ENCODE measurements around the gene SRGAP1.

Gene SRGAP1

GRCh38 chr12:63905544-63905943 lies 61.0 kb downstream of the SRGAP1 start:
- no peak for DNase-seq (ENCODE audit: low read depth in 2 of 2, low spot score in 1 of 2)

GRCh38 chr12:63906876-63907275 lies 62.4 kb downstream of the SRGAP1 start:
- no peak for DNase-seq (ENCODE audit: low read depth in 2 of 2, low spot score in 1 of 2)

DNA sequence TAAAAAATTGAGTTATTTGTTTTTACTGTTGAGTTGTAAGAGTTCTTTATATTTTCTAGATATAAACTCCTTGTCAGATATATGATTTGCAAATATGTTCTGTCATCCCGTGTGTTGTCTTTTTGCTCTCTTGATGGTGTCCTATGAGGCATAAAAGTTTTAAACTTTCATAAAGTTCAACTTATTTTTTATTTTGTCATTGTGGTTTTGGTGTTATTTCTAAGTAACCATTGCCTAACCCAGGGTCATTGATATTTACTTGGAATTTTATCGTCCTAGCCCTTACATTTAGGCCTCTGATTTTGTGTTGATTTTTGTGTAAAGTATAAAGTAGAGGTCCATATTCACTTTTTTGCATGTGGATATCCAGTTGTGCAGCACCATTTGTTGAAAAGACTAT lies 63.1 kb downstream of the SRGAP1 start:
- no peak for DNase-seq (ENCODE audit: low read depth in 2 of 2, low spot score in 1 of 2)

DNA sequence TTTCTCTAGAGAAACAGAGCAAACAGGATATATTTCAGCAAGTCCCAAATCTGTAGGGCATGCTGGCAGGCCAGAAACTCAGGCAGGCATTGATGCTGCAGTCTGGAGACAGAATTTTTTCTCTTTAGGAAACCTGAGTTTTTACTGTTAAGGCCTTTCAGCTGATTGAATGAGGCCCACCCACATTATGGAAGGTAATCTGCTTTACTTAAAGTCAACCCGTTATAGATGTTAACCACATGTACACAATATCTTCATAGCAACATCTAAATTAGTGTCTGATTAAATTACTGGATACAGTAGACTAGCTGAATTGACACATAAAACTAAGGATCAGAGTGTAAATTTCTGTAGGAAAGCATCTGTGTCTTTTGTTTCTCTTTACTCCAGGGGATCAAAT lies 65.2 kb downstream of the SRGAP1 start:
- no peak for DNase-seq (ENCODE audit: low read depth in 2 of 2, low spot score in 1 of 2)

DNA sequence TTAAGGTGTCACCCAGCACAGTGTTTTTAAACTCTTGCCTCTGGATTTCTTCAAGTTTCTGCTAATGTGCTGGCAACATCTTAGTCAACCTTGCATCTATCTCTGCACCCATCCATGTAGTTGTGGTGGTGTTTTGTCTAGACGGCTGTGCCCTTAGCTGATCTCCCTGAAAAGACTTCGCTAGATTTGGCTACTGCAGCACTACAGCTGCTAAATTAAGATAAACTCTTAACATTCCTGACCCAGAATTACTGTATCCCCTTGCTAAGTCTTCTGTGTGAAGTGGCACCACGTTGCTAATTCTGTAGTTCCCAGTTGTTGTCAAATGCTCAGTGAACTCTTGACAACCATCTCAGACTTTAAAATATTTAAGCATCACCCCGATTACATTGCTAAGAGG lies 66.8 kb downstream of the SRGAP1 start:
- DNase-seq (ENCODE audit: low read depth in 2 of 2, low spot score in 1 of 2): no peak

- no peak for DNase-seq (ENCODE audit: low read depth in 2 of 2, low spot score in 1 of 2)
Observed at GRCh38 chr12:63912651-63913050, 68.2 kb downstream of the SRGAP1 start.

GRCh38 chr12:63913929-63914328 lies 69.4 kb downstream of the SRGAP1 start:
- DNase-seq (ENCODE audit: low read depth in 2 of 2, low spot score in 1 of 2): no peak

- DNase-seq (ENCODE audit: low read depth in 2 of 2, low spot score in 1 of 2): no peak
Observed at GRCh38 chr12:63915105-63915800, 70.8 kb downstream of the SRGAP1 start.

GRCh38 chr12:63916561-63917476 lies 72.3 kb downstream of the SRGAP1 start:
- DNase-seq (ENCODE audit: low read depth in 2 of 2, low spot score in 1 of 2): no peak

- no peak for DNase-seq (ENCODE audit: low read depth in 2 of 2, low spot score in 1 of 2)
Observed at GRCh38 chr12:63917477-63917862, 73.0 kb downstream of the SRGAP1 start.

GRCh38 chr12:63917864-63918799 lies 73.6 kb downstream of the SRGAP1 start:
- DNase-seq (ENCODE audit: low read depth in 2 of 2, low spot score in 1 of 2): no peak

DNA sequence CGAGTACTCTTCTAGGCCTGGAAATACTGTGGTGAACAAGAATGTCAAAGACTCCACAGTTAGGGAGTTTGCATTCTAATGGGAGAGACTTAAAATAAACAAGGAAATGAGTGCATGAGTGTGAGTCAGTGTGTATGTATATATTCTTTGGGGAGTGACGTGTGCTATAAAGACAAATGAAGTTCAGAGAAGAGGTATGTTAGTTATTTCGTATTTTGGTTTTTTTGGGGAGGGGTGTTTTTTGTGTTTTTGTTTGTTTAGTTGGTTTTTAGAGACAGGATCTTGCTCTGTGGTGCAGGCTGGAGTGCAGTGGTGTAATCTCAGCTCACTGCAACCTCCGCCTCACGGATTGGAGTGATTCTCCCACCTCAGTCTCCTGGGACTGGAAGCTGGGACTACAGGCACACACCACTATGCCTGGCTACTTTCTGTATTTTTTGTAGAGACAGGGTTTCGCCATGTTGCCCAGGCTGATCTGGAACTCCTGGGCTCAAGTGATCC lies 74.3 kb downstream of the SRGAP1 start:
- DNase-seq (ENCODE audit: low read depth in 2 of 2, low spot score in 1 of 2): no peak

GRCh38 chr12:63919756-63920155 lies 75.3 kb downstream of the SRGAP1 start:
- no peak for DNase-seq (ENCODE audit: low read depth in 2 of 2, low spot score in 1 of 2)

DNA sequence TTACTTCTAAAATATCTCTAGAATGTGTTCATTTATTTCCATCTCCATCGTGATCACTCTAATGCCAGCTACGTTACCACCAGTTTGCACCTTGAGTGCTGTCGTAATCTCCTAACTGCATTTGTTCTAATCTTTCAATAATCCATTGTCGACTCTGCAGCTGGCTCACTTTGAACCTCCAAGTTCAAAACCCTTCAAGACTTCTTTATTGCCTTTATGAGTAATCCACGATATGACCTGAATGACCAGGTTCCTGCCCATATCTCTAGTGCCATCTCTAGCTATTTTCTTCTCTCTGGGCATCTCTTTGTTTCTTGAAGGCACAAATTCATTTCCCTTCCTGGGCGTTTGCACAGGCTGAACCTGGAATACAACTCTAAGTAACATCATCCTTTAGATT lies 76.7 kb downstream of the SRGAP1 start:
- DNase-seq (ENCODE audit: low read depth in 2 of 2, low spot score in 1 of 2): no peak

GRCh38 chr12:63922474-63922873 lies 78.0 kb downstream of the SRGAP1 start:
- DNase-seq (ENCODE audit: low read depth in 2 of 2, low spot score in 1 of 2): no peak

GRCh38 chr12:63924781-63925180 lies 80.3 kb downstream of the SRGAP1 start:
- DNase-seq (ENCODE audit: low read depth in 2 of 2, low spot score in 1 of 2): no peak

DNA sequence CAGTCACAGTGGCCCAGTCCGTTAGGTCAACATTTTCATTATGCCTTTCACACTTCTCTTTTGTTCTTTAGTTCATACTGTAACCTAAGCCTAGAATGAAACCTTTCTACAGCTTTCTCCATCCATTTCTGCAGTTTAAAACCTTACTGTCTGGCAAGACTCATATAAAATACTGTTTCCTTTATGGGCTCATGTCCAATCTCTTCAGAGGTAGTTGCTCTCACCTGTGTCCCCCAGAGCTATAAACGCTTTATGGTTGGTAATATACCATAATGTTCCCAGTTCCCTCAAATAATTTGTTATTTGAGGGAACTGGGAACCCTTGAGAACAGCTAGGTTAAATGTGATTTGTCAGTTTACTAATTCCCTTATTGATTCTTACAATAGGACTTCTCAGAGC lies 83.0 kb downstream of the SRGAP1 start:
- DNase-seq (ENCODE audit: low read depth in 2 of 2, low spot score in 1 of 2): no peak

- DNase-seq (ENCODE audit: low read depth in 2 of 2, low spot score in 1 of 2): no peak
Observed at GRCh38 chr12:63928305-63928704, 83.8 kb downstream of the SRGAP1 start.

DNA sequence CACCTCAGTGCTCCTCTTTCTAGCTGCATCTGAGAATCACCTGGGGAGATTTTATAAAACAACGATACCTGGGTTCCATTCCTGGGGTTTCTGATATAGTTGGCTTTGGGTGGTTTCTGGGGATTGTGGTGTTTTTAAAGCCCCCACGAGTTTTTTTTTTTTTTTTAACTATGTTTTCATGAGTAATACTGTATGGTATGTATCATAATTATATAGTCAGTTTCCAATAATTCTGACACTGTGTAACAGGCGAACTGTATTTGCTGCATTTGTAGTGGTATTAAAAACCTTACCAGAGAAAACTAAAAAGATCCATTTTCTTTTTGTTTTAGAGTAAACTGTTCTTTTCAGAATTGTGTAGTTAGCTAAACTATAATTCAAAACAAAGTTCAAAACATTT lies 84.9 kb downstream of the SRGAP1 start:
- no peak for DNase-seq (ENCODE audit: low read depth in 2 of 2, low spot score in 1 of 2)

DNA sequence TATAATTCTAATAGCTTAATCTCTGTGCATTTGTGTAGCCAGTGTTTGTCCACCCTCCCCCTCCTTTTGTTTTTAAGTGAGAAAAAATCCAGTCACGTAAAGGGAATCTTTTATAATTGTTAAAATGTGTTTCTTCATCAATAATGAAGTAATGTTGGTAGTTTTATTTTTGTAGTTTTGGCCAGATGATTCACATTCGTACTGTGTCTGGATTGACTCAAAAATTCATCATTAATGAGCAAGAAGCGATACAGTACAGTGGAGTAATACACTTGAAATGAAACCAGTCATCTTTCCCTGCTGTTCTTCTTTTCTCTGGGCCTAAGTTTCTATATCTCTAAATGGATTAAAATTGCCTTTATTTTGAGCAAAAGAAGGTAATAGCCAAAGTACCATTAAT lies 86.5 kb downstream of the SRGAP1 start:
- no peak for DNase-seq (ENCODE audit: low read depth in 2 of 2, low spot score in 1 of 2)

DNA sequence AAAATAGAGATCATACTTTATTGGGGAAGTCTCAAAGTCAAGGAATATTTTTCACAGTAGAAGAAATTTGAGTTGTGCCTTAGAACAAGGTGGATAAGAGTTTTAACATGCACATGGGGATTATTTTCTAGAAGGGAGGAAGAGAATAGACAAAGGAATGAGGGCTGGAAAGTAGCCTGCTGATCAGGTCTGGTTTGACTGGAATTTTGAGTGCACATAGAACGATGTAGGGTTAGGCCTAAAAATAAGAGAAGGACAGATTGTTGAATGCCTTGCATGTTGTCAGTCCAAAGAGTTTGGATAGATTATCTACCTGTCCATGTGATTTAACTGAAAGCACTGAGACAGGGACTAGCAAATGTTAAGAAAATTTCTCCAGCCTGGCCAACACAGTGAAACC lies 87.2 kb downstream of the SRGAP1 start:
- DNase-seq (ENCODE audit: low read depth in 2 of 2, low spot score in 1 of 2): no peak
